Esophagus muscularis mucosa (tissue), 4 donors: ENCODE results near the gene CACHD1.

ENCODE experiments used
- EP300 ChIP-seq: sonication (generic); formaldehyde crosslinking; IDR thresholded peaks from one replicate; pipeline ENCODE4 v1.6.1; 2017; ENCODE audit warnings: antibody characterized with exemption
- POLR2A ChIP-seq: fragments of 450-650 bp; IDR thresholded peaks from one replicate; pipeline ENCODE4 v1.6.1; 2017; ENCODE audit warnings: antibody characterized with exemption, moderate library complexity, mild to moderate bottlenecking, low read depth
- POLR2AphosphoS5 ChIP-seq, 2 donors: sonication (generic); formaldehyde crosslinking; IDR thresholded peaks; one replicate each; pipeline ENCODE4 v1.6.1; 2017; ENCODE audit warnings: antibody characterized with exemption in 2 of 2
- TF ChIP-seq, protein P1 (sequence below), 3 experiments: fragments of 200-600 bp in 2 of 3; fragments of 450-650 bp in 1 of 3; sonication (generic) in 2 of 3; IDR thresholded peaks; one replicate each; pipeline ENCODE4 v1.5.1; 2017 to 2019; ENCODE audit warnings: antibody characterized with exemption in 3 of 3, mild to moderate bottlenecking in 2 of 3, moderate library complexity in 1 of 3

DNA sequence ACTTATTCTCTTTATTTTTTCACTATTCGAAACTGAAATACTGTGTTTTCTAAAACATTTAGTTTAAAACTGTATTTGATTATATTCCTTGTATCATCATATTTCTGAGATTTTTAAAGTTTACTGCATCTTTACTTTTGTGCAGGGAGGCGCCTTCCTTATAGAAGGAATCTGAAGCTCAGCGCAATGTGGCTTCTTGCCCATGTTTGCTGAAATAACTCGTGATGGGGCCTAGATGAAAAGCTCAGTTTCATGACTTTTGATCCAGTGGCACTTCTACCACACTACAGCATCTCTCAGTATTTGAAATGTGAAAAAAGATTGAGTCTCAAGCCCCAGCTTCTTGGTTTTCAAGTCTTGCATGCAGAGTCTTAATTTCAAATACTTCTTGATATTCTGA lies 28.4 kb downstream of the CACHD1 start:
- TF ChIP-seq EP300 (no peak), POLR2A (no peak), POLR2AphosphoS5 (IDR thresholded peaks at IDR 0.05) (no peak)
- TF ChIP-seq, protein P1, sequence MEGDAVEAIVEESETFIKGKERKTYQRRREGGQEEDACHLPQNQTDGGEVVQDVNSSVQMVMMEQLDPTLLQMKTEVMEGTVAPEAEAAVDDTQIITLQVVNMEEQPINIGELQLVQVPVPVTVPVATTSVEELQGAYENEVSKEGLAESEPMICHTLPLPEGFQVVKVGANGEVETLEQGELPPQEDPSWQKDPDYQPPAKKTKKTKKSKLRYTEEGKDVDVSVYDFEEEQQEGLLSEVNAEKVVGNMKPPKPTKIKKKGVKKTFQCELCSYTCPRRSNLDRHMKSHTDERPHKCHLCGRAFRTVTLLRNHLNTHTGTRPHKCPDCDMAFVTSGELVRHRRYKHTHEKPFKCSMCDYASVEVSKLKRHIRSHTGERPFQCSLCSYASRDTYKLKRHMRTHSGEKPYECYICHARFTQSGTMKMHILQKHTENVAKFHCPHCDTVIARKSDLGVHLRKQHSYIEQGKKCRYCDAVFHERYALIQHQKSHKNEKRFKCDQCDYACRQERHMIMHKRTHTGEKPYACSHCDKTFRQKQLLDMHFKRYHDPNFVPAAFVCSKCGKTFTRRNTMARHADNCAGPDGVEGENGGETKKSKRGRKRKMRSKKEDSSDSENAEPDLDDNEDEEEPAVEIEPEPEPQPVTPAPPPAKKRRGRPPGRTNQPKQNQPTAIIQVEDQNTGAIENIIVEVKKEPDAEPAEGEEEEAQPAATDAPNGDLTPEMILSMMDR (IDR thresholded peaks at IDR 0.05), result no peak
